Fibroblast of the conjunctiva (primary cell): ENCODE measurements around the gene ANO1.

Experiments used
- DNase-seq: peaks from one replicate; pipeline ENCODE4 v3.0.0-alpha.2; 2010; ENCODE audit warnings: low read depth

ANO1 gene

DNA sequence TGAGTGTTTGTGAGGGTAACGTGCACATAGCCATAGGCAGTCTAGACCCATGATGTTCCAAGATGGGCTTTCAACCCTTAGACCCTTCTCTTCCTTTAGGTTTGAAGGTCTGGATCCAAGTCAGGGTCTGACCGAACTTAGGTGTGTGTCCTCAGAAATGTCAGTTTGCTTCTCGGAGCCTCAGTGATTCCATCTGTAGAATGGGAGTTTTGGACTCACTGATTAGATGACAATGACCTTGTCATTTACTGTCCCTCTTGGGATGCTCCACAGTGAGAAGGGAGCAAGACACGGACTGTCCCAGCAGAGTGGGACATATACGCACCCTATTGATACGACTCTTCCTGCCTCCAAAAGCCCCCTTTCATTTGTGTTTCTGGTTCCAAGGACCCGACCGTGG, 37.7 kb downstream of the ANO1 start:
- DNase-seq, result no peak

- DNase-seq, result no peak
These were observed 38.4 kb downstream of the ANO1 start for GRCh38 chr11:70116386-70117065.

DNA sequence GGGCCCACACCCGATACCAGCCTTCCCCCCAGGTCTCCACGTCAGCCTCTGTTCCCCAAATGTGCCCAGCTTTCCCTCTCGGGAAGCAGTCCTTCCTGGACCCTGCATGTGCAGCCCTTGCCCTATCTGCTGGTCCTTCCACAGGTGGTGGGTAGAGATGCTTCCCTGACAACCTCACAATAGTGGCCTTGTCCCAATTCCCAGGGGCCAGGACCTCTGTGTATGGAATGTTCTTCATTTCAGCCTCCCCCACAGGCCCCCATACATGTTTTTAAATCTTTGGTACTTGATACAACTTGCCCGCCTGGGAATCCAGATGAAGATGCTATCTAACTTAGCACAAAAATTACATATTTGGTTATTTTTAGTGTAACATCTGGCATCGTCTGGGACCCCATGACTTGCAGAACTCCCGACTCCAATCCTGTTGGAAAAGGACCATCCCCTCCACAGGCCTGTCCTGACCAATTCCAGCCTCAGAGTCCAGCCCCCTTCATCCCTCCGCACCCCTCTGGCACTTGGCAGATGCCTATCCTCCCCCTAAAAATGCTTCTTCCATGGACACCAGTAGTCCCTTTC, 39.5 kb downstream of the ANO1 start:
- DNase-seq, result no peak

DNA sequence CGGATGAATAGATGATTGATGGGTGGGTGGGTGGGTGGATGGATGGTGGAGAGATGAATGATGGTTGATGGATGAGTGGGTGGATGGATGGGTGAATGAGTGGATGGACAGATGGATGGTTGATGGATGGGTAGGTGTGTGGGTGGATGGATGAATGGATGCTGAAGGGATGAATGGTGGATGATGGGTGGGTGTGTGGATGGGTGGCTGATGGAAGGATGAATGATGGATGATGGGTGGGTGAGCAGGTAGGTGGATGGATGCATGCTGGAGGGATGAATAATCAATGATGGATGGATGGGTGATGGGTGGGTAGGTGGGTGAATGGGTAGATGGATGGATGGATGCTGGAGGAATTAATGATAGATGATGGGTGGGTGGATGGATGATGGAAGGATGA, 40.5 kb downstream of the ANO1 start:
- DNase-seq, result no peak

- DNase-seq, result no peak
These were observed 41.4 kb downstream of the ANO1 start for GRCh38 chr11:70119502-70119901.

GRCh38 chr11:70120674-70121073, 42.6 kb downstream of the ANO1 start:
- no peak for DNase-seq

DNA sequence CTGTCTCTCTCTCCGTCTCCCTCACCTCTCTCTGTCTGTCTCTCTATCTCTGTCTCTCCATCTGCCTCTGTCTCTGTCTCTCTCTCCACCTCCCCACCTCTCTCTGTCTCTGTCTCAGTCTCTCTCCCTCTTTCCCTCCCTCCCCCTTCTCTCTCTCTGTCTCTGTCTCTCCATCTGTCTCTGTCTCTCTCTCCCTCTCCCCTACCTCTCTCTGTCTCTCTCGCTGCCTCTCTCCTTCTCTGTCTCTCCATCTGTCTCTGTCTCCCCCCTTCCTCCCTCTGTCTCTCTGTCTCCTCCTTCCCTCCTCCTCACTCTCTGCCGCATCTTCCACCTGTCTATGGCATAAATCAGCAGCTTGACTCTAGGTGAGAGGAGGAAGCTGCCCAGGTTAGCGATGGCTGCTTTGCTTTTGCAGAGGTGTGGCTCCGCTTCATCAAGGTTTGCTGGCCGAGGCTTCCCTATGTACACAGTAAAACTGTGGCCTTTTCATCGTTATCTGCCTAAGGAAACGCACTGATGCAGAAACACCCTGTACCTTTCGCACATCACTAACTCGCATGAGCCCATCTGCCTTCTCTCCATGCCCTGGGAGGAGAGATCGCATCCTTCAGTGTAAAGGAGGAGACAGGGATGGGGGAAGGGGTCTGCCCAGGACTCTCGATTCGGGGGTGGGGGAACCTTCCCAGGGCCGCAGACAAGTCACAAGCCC, 44.5 kb downstream of the ANO1 start:
- DNase-seq, result no peak

DNA sequence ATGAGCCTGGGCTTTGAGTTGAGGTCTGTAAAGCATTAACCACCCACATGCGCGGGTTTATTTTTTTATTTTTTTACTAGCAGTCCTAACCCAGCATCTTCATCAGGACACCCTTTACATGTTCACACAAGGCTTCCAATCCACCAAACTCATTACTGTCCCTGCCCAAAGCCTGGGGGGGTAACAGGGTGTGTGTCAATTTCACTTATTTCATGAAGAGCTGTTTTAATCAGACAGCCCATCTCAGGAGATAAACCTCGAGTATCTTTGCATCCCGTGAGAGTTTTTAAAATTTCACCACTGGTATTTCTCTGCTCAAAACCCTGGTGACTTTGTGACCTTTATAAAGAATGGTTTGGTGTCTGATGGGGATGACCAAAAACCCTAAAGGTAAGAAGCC, 45.6 kb downstream of the ANO1 start:
- no peak for DNase-seq

- DNase-seq, result no peak
These were observed 46.3 kb downstream of the ANO1 start for GRCh38 chr11:70124321-70125000.

DNA sequence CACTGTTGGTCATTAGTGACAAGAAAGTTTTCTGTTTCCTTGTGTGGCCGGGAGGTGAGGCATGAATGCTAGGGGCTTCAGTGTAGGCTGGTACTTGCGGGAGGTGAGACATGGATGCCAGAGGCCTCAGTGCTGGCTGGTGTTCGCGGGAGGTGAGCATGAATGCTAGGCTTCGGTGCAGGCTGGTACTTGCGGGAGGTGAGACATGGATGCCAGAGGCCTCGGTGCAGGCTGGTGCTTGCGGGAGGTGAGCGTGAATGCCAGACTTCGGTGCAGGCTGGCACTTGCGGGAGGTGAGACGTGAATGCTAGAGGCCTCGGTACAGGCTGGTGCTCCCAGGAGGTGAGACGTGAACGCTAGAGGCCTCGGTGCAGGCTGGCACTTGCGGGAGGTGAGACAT, 48.4 kb downstream of the ANO1 start:
- no peak for DNase-seq

- no peak for DNase-seq
These were observed 49.7 kb downstream of the ANO1 start for GRCh38 chr11:70127653-70128434.

GRCh38 chr11:70128435-70128906, 50.4 kb downstream of the ANO1 start:
- DNase-seq, result no peak

GRCh38 chr11:70129051-70129592, 51.0 kb downstream of the ANO1 start:
- no peak for DNase-seq

- no peak for DNase-seq
These were observed 52.5 kb downstream of the ANO1 start for GRCh38 chr11:70130636-70131035.

DNA sequence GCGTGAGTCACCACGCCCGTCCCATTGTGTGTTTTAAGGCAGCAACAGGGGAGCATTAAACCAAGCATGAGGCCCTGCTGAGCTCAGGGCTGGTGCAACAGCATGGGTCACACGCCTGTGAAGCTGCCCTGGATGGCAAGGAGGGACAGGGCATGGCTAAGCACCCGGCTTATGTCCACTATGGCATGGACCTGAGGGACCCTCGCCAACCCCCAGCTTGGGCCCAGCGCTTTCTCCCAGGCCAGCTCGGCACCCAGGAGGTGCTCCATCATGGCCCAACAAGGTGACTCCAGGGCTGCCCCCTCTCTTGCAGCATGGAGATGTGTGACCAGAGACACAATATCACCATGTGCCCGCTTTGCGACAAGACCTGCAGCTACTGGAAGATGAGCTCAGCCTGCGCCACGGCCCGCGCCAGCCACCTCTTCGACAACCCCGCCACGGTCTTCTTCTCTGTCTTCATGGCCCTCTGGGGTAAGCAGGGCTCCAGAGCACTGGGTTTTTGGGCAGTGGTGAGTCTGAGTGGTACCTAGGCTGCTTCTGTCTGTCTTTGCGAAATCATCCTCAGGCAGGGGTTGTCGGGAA, 53.6 kb downstream of the ANO1 start:
- no peak for DNase-seq

DNA sequence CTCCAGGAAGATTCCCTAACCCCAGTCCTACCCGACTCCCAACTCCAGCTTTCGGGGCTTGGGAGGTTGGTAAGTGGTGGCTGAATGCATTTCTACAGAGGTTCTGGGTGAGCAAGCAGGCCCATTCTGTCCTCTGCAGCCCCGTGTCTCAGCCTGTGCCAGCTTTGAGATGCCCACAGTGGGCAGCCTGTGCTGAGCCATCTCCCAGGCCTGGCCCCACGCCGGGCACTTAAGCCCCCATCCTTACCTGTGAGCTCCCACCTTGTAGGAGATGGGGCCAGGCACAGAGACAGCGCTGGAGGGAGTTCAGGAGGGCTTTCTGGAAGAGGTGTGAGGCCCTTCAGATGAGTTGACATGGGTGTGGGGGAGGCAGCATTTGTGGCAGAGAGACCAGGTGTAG, 54.5 kb downstream of the ANO1 start:
- no peak for DNase-seq

DNA sequence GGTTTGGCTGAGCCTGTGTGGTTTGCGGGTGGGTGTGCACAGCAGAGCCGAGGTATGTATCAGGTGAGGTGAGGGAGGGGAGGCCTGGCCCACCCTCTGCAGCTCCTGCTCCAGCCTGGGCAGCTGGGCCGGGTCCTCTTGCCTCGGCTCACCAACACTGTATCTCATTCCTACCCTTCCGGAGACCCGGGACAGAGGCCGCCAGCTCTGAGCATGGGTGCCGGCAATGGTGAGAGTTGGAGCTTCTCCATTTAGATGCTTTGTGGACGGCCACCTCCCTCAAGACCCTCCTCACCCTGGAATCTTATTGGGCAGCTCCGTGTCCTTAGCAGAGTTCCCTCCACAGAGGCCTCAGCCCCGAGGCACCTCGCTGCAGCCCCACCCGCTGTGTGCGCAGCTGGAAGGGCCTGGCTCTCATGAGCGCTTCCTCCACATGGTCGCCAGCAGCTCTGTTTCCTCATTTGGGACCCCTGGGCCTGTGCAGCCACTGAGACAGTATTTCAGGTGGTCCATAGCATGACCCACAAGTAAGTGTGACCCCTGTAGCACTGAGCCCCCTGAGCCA, 55.7 kb downstream of the ANO1 start:
- DNase-seq, result no peak

DNA sequence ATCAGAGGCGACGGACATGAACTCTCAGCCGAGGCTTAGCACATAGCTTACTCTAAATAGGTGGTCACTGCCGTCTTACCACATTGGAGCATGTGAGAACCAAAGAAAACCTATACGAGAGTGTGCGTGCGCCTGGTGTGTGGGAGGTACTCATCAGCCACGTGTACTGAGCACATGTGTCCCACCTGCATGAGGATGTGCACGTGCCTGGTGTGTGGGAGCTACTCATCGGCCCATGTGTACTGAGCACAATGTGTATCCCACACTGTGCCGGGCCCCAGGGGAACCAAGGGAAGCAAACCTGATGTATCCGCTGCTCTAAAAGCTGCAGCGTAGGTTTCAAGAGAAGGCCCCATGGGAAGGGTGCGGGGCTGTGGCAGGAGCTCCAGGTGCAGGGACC, 56.4 kb downstream of the ANO1 start:
- DNase-seq, result no peak

DNA sequence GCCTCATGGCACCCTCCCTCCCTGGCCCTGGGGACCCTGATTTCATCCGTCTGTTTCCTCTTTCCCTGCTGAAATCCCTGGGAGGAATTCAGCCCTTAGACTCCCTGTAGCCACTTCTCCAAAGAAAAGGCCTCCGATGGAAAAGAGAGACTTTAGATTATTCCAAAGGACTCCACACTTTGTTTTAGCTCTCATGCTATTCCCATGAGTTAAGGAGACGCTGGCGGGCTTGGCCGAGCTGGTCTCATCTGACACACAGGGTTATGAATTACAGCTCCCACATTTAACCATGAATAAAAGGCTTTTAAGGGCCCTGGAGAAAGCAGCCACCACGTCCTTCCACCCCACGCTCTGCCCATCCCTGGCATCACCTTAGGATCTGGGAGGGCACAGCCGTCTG, 57.0 kb downstream of the ANO1 start:
- DNase-seq, result no peak

DNA sequence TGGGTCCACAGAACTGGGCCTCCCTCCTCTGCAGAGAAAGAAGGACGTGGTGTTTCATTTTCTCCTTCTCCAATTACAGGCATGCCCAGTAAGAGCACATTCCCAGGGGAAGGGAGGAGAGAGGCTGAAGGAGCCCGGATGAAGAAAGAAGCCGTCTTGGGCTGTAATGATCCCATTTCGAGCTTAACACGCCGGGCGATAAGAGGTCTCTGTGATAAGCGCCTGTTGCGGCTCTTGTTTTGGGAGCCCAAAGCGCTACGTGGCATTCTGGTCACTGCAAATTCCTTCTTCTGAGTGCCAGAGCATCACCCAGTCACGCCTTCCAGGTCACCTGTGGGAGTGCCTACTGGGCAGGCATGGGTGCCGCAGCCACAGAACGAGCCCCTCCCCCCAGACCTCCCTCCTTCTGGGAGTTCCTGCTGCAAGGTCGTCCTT, 57.5 kb downstream of the ANO1 start:
- no peak for DNase-seq

DNA sequence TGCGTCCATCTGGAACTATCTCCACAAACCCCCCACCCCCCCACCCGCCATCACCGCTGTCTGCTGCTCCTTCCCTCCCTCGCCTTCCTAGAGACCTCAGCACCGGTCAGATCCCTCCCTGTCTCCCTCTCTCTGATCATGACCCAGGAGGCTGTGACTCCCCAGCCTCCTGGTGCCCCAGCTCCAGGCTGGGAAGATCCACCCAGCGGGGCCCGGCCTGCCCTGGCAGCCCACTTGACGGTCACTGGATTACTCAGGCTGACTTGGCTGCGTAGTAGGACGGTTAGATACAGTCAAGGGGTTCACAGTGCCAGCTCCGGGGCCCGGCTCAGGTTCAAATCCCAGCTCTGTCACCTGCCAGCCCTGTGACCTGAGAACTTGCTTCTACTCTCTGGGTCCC, 59.3 kb downstream of the ANO1 start:
- DNase-seq, result no peak
